GM12878 (cell line): ENCODE measurements around the gene SEC63.

ENCODE experiments used
- CREB1 ChIP-seq: IDR thresholded peaks from 2 replicates; pipeline ENCODE4 v1.6.1; 2012; ENCODE audit warnings: low read depth, mild to moderate bottlenecking, inconsistent platforms
- CTCF ChIP-seq, 3 experiments: IDR thresholded peaks in 2 of 3; conservative IDR thresholded peaks in 1 of 3; 2 replicates each; pipeline ENCODE4 v1.5.1; 2011; ENCODE audit warnings: low read depth in 3 of 3, low read length in 3 of 3, mild to moderate bottlenecking in 3 of 3, control low read depth in 2 of 3, moderate library complexity in 2 of 3, inconsistent platforms in 1 of 3, mixed read lengths in 1 of 3; ENCODE audit not compliant: control insufficient read depth in 2 of 3, insufficient read depth in 1 of 3; ENCODE audit errors: extremely low read depth in 1 of 3
- EZH2 ChIP-seq: IDR thresholded peaks from 2 replicates; pipeline ENCODE4 v1.6.1; 2012; ENCODE audit warnings: low read depth, mild to moderate bottlenecking, control low read depth, inconsistent platforms, low read length, borderline replicate concordance; ENCODE audit not compliant: control insufficient read depth
- PRDM15 ChIP-seq: fragments of 450-650 bp; formaldehyde crosslinking; IDR thresholded peaks from 2 replicates; pipeline ENCODE4 v1.4.0; 2020; ENCODE audit warnings: mild to moderate bottlenecking, moderate library complexity
- TCF12 ChIP-seq: IDR thresholded peaks from 2 replicates; pipeline ENCODE4 v1.6.1; 2011; ENCODE audit warnings: low read depth, mild to moderate bottlenecking, low read length
- ZZZ3 ChIP-seq: IDR thresholded peaks from 2 replicates; pipeline ENCODE4 v1.6.1; 2011; ENCODE audit warnings: low read depth; ENCODE audit not compliant: control insufficient read depth, insufficient read length
- TF ChIP-seq, protein P1 (sequence below): fragments of 450-650 bp; IDR thresholded peaks from 2 replicates; pipeline ENCODE4 v1.6.1; 2017; ENCODE audit warnings: mild to moderate bottlenecking

- TF ChIP-seq CTCF (IDR thresholded peaks at IDR 0.05 in 2 of 3, conservative IDR thresholded peaks at IDR 0.05 in 1 of 3; ENCODE audit: control insufficient read depth in 2 of 3, extremely low read depth in 1 of 3, insufficient read depth in 1 of 3, low read depth in 3 of 3, low read length in 3 of 3) (no peak), EZH2 (no peak), PRDM15 (CRISPR knock-in tag) (no peak), CREB1 (no peak), TCF12 (no peak), ZZZ3 (no peak)
- TF ChIP-seq, protein P1, sequence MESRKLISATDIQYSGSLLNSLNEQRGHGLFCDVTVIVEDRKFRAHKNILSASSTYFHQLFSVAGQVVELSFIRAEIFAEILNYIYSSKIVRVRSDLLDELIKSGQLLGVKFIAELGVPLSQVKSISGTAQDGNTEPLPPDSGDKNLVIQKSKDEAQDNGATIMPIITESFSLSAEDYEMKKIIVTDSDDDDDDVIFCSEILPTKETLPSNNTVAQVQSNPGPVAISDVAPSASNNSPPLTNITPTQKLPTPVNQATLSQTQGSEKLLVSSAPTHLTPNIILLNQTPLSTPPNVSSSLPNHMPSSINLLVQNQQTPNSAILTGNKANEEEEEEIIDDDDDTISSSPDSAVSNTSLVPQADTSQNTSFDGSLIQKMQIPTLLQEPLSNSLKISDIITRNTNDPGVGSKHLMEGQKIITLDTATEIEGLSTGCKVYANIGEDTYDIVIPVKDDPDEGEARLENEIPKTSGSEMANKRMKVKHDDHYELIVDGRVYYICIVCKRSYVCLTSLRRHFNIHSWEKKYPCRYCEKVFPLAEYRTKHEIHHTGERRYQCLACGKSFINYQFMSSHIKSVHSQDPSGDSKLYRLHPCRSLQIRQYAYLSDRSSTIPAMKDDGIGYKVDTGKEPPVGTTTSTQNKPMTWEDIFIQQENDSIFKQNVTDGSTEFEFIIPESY: no peak
Measured at GRCh38 chr6:107843400-107843799, 114.6 kb downstream of the SEC63 start.
